ENCODE measurements around the gene VGLL2. TPM values are rescaled to one million over a fixed set of nuclear protein-coding genes. Genes with fewer than 3 reads are reported as not detected.

VGLL2 gene
- total RNA-seq, 2 donors from 2014 or later = 4.2 TPM; not detected in 1

DNA sequence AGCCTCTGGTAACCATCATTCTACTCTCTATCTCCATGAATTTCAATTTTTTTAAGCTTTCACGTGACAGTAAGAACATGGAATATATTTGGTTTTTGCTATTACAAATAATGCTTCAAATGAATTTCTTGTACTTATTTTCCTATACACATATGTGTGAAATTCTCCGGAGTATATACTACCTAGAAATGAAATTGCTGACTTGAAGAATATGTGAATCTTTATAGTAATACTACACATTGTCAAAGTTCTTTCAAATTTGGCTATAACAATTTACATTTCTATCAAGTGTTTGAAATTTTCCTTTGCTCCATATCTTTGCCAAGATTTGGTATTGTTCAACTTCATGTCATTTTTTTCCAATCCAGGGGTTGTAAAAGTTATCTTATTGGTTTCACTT lies 11.6 kb upstream of the VGLL2 start:
- Histone ChIP-seq H3K4me1 (no peaks in the 10 kb centered on the region), H3K27ac (no peak overlapping the region), H3K9me3 (no peaks in the 10 kb centered on the region), H3K27me3 (no peaks in the 10 kb centered on the region), H3K36me3 (no peaks in the 10 kb centered on the region), H3K4me3 (no peak overlapping the region)
- TF ChIP-seq, protein P1, sequence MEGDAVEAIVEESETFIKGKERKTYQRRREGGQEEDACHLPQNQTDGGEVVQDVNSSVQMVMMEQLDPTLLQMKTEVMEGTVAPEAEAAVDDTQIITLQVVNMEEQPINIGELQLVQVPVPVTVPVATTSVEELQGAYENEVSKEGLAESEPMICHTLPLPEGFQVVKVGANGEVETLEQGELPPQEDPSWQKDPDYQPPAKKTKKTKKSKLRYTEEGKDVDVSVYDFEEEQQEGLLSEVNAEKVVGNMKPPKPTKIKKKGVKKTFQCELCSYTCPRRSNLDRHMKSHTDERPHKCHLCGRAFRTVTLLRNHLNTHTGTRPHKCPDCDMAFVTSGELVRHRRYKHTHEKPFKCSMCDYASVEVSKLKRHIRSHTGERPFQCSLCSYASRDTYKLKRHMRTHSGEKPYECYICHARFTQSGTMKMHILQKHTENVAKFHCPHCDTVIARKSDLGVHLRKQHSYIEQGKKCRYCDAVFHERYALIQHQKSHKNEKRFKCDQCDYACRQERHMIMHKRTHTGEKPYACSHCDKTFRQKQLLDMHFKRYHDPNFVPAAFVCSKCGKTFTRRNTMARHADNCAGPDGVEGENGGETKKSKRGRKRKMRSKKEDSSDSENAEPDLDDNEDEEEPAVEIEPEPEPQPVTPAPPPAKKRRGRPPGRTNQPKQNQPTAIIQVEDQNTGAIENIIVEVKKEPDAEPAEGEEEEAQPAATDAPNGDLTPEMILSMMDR (IDR thresholded peaks at IDR 0.05) = no peak
- no peak for DNase-seq (ENCODE audit: low spot score)

DNA sequence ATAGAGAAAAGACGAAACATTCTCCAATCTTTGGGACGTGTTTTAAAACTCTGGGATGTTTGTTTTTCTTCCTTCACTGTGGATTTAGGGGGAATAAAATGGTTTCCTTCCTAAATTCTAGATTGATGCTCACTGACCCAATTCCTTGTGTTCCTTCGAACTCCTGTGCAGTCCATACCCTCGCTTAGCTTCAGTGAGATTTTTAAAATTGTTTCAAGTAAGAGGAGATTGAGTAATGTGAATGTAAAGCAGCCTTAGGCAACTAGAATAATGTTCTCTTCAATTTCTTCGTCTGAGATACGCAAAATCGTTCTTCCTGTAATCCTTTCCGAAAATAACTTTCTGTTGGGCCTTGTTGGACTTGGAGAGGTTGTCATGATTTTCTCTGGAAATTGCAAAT lies 2.6 kb upstream of the VGLL2 start:
- no peak for DNase-seq (ENCODE audit: low spot score)
- Histone ChIP-seq H3K4me1 (peaks cover 0 to 20% of the 10 kb centered on the region in 2 donors), H3K4me3 (no peak overlapping the region), H3K9me3 (peaks cover 0 to 5% of the 10 kb centered on the region in 2 donors), H3K27me3 (peaks cover 27 to 48% of the 10 kb centered on the region in 2 donors), H3K27ac (no peak overlapping the region), H3K36me3 (no peaks in the 10 kb centered on the region)
- TF ChIP-seq, protein P1 (IDR thresholded peaks at IDR 0.05) = no peak

DNA sequence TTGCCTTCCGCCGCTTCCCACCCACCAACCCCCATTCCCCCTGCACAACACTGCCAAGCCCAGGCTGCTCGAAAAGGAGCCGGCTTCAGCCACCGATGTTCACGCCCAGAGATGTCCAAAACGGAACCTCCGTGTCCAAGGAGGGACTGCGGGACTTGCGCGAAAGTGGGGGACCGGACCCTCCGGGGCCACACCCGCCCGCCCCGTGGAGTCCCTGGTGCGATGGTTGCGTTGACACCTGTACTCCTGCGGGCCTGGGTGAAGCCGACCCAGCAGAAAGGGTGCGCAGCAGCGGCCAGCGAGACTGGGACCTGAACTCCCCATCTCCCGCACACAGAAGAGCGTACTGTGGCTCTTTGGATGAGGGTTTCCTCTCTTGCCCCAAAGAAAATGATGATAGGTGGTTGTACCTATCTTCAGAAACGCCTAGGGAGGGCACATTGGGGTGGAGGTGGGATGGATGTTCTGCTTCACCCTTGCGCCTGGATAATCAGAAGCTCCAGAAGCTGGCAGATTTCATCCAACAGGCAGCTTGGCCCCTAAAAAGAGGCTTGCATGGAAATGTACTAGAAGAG lies 1.9 kb upstream of the VGLL2 start:
- Histone ChIP-seq H3K4me1 (peaks cover 0 to 20% of the 10 kb centered on the region in 2 donors), H3K9me3 (peaks cover 0 to 5% of the 10 kb centered on the region in 2 donors), H3K36me3 (no peaks in the 10 kb centered on the region), H3K4me3 (no peak overlapping the region), H3K27me3 (peaks cover 34 to 55% of the 10 kb centered on the region in 2 donors), H3K27ac (no peak overlapping the region)
- no peak for DNase-seq (ENCODE audit: low spot score)
- TF ChIP-seq, protein P1 (IDR thresholded peaks at IDR 0.05) = no peak

DNA sequence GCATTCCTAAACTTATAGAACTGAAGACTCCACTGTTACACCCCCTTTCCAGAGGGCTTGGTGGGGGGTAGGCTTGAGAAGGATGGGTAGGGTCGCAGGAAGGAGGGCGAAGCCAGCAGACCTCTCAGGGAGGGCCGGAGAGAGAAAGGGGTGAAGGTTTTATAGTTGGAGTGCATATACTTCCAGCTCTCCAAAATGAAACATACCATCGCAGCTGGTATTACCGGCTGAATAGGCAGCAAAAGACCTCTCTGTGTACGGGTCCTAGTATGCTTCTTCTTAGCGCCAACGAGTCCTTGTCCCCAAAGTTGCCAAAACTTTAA lies 1.0 kb upstream of the VGLL2 start:
- DNase-seq (ENCODE audit: low spot score) = no peak
- TF ChIP-seq, protein P1 (IDR thresholded peaks at IDR 0.05) = no peak
- Histone ChIP-seq H3K27ac (no peak overlapping the region), H3K4me1 (peaks cover 0 to 20% of the 10 kb centered on the region in 2 donors), H3K4me3 (peak overlapping the region; percentile 2 to 42), H3K27me3 (peaks cover 40 to 64% of the 10 kb centered on the region in 2 donors), H3K9me3 (peaks cover 0 to 5% of the 10 kb centered on the region in 2 donors), H3K36me3 (no peaks in the 10 kb centered on the region)

DNA sequence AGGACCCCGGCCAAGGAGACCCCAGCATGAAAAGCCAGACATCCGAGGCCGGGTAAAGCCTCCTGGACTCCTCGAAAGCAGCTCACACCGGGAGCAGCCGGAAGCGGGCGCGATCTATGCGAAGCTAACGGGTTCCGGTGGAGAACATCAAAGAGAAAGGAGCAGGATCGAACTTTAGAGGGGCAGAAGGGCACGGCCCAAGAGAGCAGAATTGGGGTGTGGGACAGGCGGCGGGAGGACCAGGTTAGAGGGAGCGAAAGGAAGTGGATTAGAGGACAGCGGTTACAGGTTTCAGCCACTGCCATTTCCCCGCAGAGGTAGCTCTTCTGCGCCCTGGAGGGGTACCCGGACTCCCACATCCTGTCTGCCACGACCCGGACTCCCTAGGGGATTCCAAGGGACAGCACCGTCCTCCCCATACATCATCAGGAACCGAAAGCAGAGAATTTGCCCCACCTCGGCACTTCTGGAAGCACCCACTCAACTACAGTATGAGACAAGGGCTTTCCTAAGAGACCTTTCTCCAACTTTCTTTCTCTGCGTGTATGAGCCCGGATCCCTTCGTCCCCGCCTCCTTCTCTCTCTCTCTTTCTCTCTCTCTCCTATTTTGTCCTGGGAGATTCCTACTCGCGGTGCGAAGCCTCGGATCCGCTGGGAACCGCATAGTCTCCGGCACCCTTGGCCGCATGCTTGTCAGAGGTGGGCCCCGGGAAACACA lies 507 bp upstream of the VGLL2 start:
- Histone ChIP-seq H3K27ac (no peak overlapping the region), H3K27me3 (peaks cover 44 to 68% of the 10 kb centered on the region in 2 donors)
- DNase-seq (ENCODE audit: low spot score) = no peak

More for the DNA sequence above, 507 bp upstream of the VGLL2 start:
- peak overlapping the region; percentile 2 to 42 for H3K4me3 ChIP-seq
- TF ChIP-seq, protein P1 (IDR thresholded peaks at IDR 0.05) = no peak
- H3K36me3 ChIP-seq = no peaks in the 10 kb centered on the region
- H3K4me1 ChIP-seq = peaks cover 0 to 21% of the 10 kb centered on the region in 2 donors
- H3K9me3 ChIP-seq = peaks cover 0 to 5% of the 10 kb centered on the region in 2 donors
